ENCODE measurements around the gene VASP. TPM values are rescaled to one million over a fixed set of nuclear protein-coding genes. Genes with fewer than 3 reads are reported as not detected.

VASP gene
- total and polyA plus RNA-seq, 9 of the 15 experiments (the other 6 are each of a cell fraction or from before 2014, with no cell fraction given), result 16.7 to 261 (median 112) TPM

GRCh38 chr19:45506989-45507871 lies at the start of gene VASP (continued):
- TF ChIP-seq NELFE (IDR thresholded peaks at IDR 0.05; ENCODE audit: insufficient read depth, insufficient read length), result no peak
- no peak for TF ChIP-seq ZNF445 (CRISPR knock-in tag; IDR thresholded peaks at IDR 0.05; ENCODE audit: low read depth)
- TF ChIP-seq TCF3 (CRISPR knock-in tag; IDR thresholded peaks at IDR 0.05), result no peak
- TF ChIP-seq ZNF695 (CRISPR knock-in tag; IDR thresholded peaks at IDR 0.05), result 0 out of 2 replicates have a peak, but pooled peaks have one; percentile 13
- TF ChIP-seq CBFB (CRISPR knock-in tag; IDR thresholded peaks at IDR 0.05), result no peak
- TF ChIP-seq RBM25 (IDR thresholded peaks at IDR 0.05; ENCODE audit: low read depth, low read length, severe bottlenecking), result no peak
- TF ChIP-seq EZH2 (IDR thresholded peaks at IDR 0.05; ENCODE audit: borderline replicate concordance, low read depth, low read length), result no peak
- no peak for TF ChIP-seq HDGF (IDR thresholded peaks at IDR 0.05)
- TF ChIP-seq ZBTB49 (CRISPR knock-in tag; IDR thresholded peaks at IDR 0.05; ENCODE audit: borderline replicate concordance), result no peak
- no peak for TF ChIP-seq HLTF (IDR thresholded peaks at IDR 0.05)
- no peak for TF ChIP-seq RBM15 (IDR thresholded peaks at IDR 0.05; ENCODE audit: insufficient read depth, low read length)
- peak in 1 of 2 experiments; percentile 42; a peak in 1 of 3 replicates for TF ChIP-seq CBX3 (IDR thresholded peaks at IDR 0.05; ENCODE audit: borderline replicate concordance in 1 of 2, low read length in 2 of 2)
- TF ChIP-seq DPF2 (IDR thresholded peaks at IDR 0.05), result no peak
- no peak for TF ChIP-seq SRSF3 (IDR thresholded peaks at IDR 0.05; ENCODE audit: insufficient read depth, low read length)
- TF ChIP-seq ASH1L (IDR thresholded peaks at IDR 0.05; ENCODE audit: borderline replicate concordance, low read depth, partially characterized antibody), result no peak
- TF ChIP-seq YBX1 (IDR thresholded peaks at IDR 0.05), result no peak
- no peak for TF ChIP-seq PTTG1 (tag; IDR thresholded peaks at IDR 0.05; ENCODE audit: low read depth)
- peak; percentile 56 to 67; a peak in 3 of 4 replicates for TF ChIP-seq NRF1 (conservative IDR thresholded peaks at IDR 0.05 in 1 of 2, IDR thresholded peaks at IDR 0.05 in 1 of 2)
- TF ChIP-seq ZFP30 (CRISPR knock-in tag; IDR thresholded peaks at IDR 0.05; ENCODE audit: borderline replicate concordance), result no peak
- no peak for TF ChIP-seq FOXJ3 (CRISPR knock-in tag; IDR thresholded peaks at IDR 0.05)
- no peak for TF ChIP-seq BMI1 (IDR thresholded peaks at IDR 0.05; ENCODE audit: low read length)
- no peak for TF ChIP-seq ZNF212 (CRISPR knock-in tag; IDR thresholded peaks at IDR 0.05)
- TF ChIP-seq GTF3C2 (IDR thresholded peaks at IDR 0.05; ENCODE audit: borderline replicate concordance, extremely low read depth, insufficient read length), result no peak
- no peak for TF ChIP-seq SNRNP70 (optimal IDR thresholded peaks at IDR 0.05; ENCODE audit: low read depth, low read length)
- TF ChIP-seq SMAD3 (CRISPR knock-in tag; conservative IDR thresholded peaks at IDR 0.05), result no peak
- no peak for TF ChIP-seq NCOA6 (IDR thresholded peaks at IDR 0.05)

Data from K562 (cell line).